B cell (primary cell): ENCODE measurements around the gene CHD5. TPM values are rescaled to one million over a fixed set of nuclear protein-coding genes. Genes with fewer than 3 reads are reported as not detected.

ENCODE experiments used
- ATAC-seq: fragments of 200-7000 bp; cut with Tn5 transposase; one replicate; pipeline ENCODE4 v1.10.0; 2021; ENCODE audit warnings: low read depth, mild to moderate bottlenecking, moderate number of reproducible peaks, moderate library complexity
- CTCF ChIA-PET: fragments of 350-600 bp; sonication (Branson Sonifier 250); formaldehyde crosslinking; loops from one replicate; lab custom pipeline; 2021; ENCODE audit warnings: antibody characterized with exemption, inconsistent platforms; lab: Charles Lee
- POLR2A ChIA-PET: fragments of 350-600 bp; sonication (Branson Sonifier 250); formaldehyde crosslinking; loops from one replicate; lab custom pipeline; 2021; ENCODE audit warnings: antibody characterized with exemption; lab: Charles Lee
- DNase-seq: peaks from one replicate; pipeline ENCODE4 v3.0.0; 2013
- H2AFZ ChIP-seq: 2 replicates; pipeline ENCODE4 v1.6.1; 2012; ENCODE audit warnings: mild to moderate bottlenecking, low read depth, low read length; ENCODE audit not compliant: insufficient read depth, poor library complexity, severe bottlenecking
- H3K27ac ChIP-seq, 2 donors: 1 replicate in 1 of 2; 2 replicates in 1 of 2; pipeline ENCODE4 v1.5.1; 2012 to 2013; ENCODE audit warnings: low read length in 2 of 2, mild to moderate bottlenecking in 2 of 2, moderate library complexity in 1 of 2
- H3K27me3 ChIP-seq, 4 experiments: fragments of 200-600 bp in 1 of 4; sonication (generic) in 1 of 4; replicated peaks in 1 of 4; 1 replicate in 2 of 4; 2 replicates in 2 of 4; pipeline versions ENCODE4 v1.6.1 to v1.7.0; 2013 to 2016; ENCODE audit warnings: low read length in 3 of 4, mild to moderate bottlenecking in 2 of 4, mixed read lengths in 1 of 4, moderate library complexity in 1 of 4; ENCODE audit not compliant: insufficient read depth in 4 of 4, control insufficient read depth in 3 of 4; ENCODE audit errors: control extremely low read depth in 1 of 4
- H3K36me3 ChIP-seq, 2 experiments: replicated peaks in 1 of 2; 1 replicate in 1 of 2; 2 replicates in 1 of 2; pipeline versions ENCODE4 v1.6.1 to v1.7.1; 2013; ENCODE audit warnings: low read length in 1 of 2; ENCODE audit not compliant: insufficient read depth in 2 of 2, control insufficient read depth in 1 of 2; ENCODE audit errors: control extremely low read depth in 1 of 2, extremely low read depth in 1 of 2
- H3K4me1 ChIP-seq, 2 donors: fragments of 200-600 bp in 1 of 2; sonication (generic) in 1 of 2; 1 replicate in 1 of 2; 2 replicates in 1 of 2; pipeline versions ENCODE4 v1.5.1 to v1.6.1; 2013 to 2017; ENCODE audit warnings: low read length in 2 of 2; ENCODE audit not compliant: control insufficient read depth in 2 of 2, insufficient read depth in 2 of 2
- H3K4me2 ChIP-seq: replicated peaks from 2 replicates; pipeline ENCODE3; 2012; ENCODE audit warnings: mild to moderate bottlenecking, low read depth, low read length; ENCODE audit not compliant: poor library complexity, severe bottlenecking
- H3K4me3 ChIP-seq, 5 experiments: fragments of 200-600 bp in 1 of 5; sonication (generic) in 1 of 5; 1 replicate in 3 of 5; 2 replicates in 2 of 5; pipeline versions ENCODE4 v1.5.1 to v1.7.0; 2011 to 2016; ENCODE audit warnings: low read length in 4 of 5, mild to moderate bottlenecking in 4 of 5, low read depth in 2 of 5, control low read depth in 1 of 5, moderate library complexity in 1 of 5; ENCODE audit not compliant: insufficient read depth in 1 of 5; ENCODE audit errors: control extremely low read depth in 1 of 5, extremely low read depth in 1 of 5
- H3K79me2 ChIP-seq: fragments of 200-600 bp; sonication (generic); one replicate; pipeline ENCODE4 v1.6.0; 2016; ENCODE audit warnings: low read length; ENCODE audit not compliant: control insufficient read depth, insufficient read depth
- H3K9ac ChIP-seq: fragments of 200-600 bp; sonication (generic); 2 replicates; pipeline ENCODE4 v1.6.1; 2017; ENCODE audit warnings: mild to moderate bottlenecking, low read length, moderate library complexity
- H3K9me3 ChIP-seq, 3 donors: one replicate each; pipeline versions ENCODE4 v1.6.1 to v1.7.1; 2013; ENCODE audit warnings: low read length in 2 of 3; ENCODE audit not compliant: control insufficient read depth in 2 of 3, insufficient read depth in 1 of 3; ENCODE audit errors: control extremely low read depth in 1 of 3
- H4K20me1 ChIP-seq: 2 replicates; pipeline ENCODE4 v1.6.0; 2012; ENCODE audit warnings: mild to moderate bottlenecking, low read length; ENCODE audit not compliant: insufficient read depth, control insufficient read depth, poor library complexity, severe bottlenecking
- H3K27ac Mint-ChIP-seq: one replicate; pipeline ENCODE4 v1.8.0; 2021; ENCODE audit warnings: mixed read lengths
- H3K27me3 Mint-ChIP-seq: one replicate; pipeline ENCODE4 v1.8.0; 2021; ENCODE audit warnings: mixed read lengths
- H3K4me1 Mint-ChIP-seq: one replicate; pipeline ENCODE4 v1.8.0; 2021; ENCODE audit warnings: mixed read lengths
- H3K4me3 Mint-ChIP-seq: one replicate; pipeline ENCODE4 v1.8.0; 2021; ENCODE audit warnings: mixed read lengths
- H3K9me3 Mint-ChIP-seq: one replicate; pipeline ENCODE4 v1.8.0; 2022; ENCODE audit warnings: mixed read lengths; ENCODE audit not compliant: insufficient read depth
- EZH2 ChIP-seq: IDR thresholded peaks from 2 replicates; pipeline ENCODE4 v1.6.1; 2012; ENCODE audit warnings: borderline replicate concordance, low read depth, mild to moderate bottlenecking, moderate library complexity, low read length; ENCODE audit not compliant: insufficient read depth, poor library complexity, severe bottlenecking
- WGBS: methylation state at CpG from one replicate; pipeline ENCODE4 v1.1.5; 2013; ENCODE audit warnings: missing lambda C conversion rate; ENCODE audit not compliant: insufficient coverage; 5-methylcytosine and 5-hydroxymethylcytosine counted together
- intact Hi-C: fragments of 100-400 bp; cut with micrococcal nuclease; formaldehyde crosslinking; loops from one replicate; pipeline ENCODE4 v1.10.0; 2022
- polyA plus RNA-seq: library from polyadenylated mRNA; depleted of rRNA; stranded (reverse); fragments of >200 nt; gene quantifications from 2 replicates; pipeline ENCODE4 v1.2.3, GENCODE V29; 2012
- total RNA-seq, 2 donors: library from RNA; stranded (reverse); fragments of 120-200 nt in 1 of 2; gene quantifications; 1 replicate in 1 of 2; 2 replicates in 1 of 2; pipeline versions ENCODE4 v1.2.3 to v1.2.4, GENCODE V29; 2013 to 2022
- TF ChIP-seq, protein P1 (sequence below): fragments of 200-600 bp; IDR thresholded peaks from one replicate; pipeline ENCODE4 v1.8.0; 2022; ENCODE audit warnings: antibody characterized with exemption, mild to moderate bottlenecking

CHD5 gene
- total and polyA plus RNA-seq, 2 donors (not counting 1 experiment from before 2014, with no cell fraction given), result 0.18 to 0.20 TPM

DNA sequence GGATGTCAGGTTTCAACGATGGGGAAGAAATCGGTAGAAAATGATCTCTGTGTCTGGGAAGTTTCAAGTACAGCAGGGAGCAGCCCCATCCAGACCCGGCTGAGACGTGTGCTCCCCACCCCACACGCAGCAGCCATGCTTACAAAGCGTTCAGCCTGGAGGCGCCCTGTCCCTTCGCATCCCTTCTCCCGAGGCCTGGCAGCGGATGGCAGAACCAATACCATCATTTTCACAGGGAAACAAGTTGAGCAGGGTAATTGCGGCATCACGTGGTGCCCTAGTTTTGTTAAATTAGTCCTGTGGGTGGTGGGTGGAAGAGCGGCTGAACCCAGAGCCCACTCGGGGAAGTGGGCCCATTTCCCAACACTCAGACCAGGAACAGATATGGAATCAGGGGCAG lies 110.5 kb downstream of the CHD5 start:
- Histone ChIP-seq H3K36me3 (peaks cover 0 to 26% of the 10 kb centered on the region in 2 experiments), H3K4me2 (no peak overlapping the region), H3K9me3 (no peaks in the 10 kb centered on the region), H2AFZ (no peak overlapping the region), H3K9ac (no peak overlapping the region), H3K27me3 (no peaks in the 10 kb centered on the region), H3K27ac (no peak overlapping the region), H3K4me1 (no peaks in the 10 kb centered on the region), H3K79me2 (no peaks in the 10 kb centered on the region), H4K20me1 (peaks cover 52% of the 10 kb centered on the region), H3K4me3 (no peak overlapping the region)
- 98% methylated on average over 6 of the region's 14 CpGs for WGBS
- no peaks in the 10 kb centered on the region for H3K4me1 Mint-ChIP-seq
- no peak overlapping the region for H3K4me3 Mint-ChIP-seq
- ChIA-PET CTCF (no interaction called here), POLR2A (no interaction called here)
- DNase-seq (no peak), ATAC-seq (no peak)
- TF ChIP-seq EZH2, result no peak
- TF ChIP-seq, protein P1, sequence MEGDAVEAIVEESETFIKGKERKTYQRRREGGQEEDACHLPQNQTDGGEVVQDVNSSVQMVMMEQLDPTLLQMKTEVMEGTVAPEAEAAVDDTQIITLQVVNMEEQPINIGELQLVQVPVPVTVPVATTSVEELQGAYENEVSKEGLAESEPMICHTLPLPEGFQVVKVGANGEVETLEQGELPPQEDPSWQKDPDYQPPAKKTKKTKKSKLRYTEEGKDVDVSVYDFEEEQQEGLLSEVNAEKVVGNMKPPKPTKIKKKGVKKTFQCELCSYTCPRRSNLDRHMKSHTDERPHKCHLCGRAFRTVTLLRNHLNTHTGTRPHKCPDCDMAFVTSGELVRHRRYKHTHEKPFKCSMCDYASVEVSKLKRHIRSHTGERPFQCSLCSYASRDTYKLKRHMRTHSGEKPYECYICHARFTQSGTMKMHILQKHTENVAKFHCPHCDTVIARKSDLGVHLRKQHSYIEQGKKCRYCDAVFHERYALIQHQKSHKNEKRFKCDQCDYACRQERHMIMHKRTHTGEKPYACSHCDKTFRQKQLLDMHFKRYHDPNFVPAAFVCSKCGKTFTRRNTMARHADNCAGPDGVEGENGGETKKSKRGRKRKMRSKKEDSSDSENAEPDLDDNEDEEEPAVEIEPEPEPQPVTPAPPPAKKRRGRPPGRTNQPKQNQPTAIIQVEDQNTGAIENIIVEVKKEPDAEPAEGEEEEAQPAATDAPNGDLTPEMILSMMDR, result no peak
- H3K27me3 Mint-ChIP-seq, result no peaks in the 10 kb centered on the region
- no peak overlapping the region for H3K27ac Mint-ChIP-seq
- no peaks in the 10 kb centered on the region for H3K9me3 Mint-ChIP-seq
- intact Hi-C loops, result no loop called here

DNA sequence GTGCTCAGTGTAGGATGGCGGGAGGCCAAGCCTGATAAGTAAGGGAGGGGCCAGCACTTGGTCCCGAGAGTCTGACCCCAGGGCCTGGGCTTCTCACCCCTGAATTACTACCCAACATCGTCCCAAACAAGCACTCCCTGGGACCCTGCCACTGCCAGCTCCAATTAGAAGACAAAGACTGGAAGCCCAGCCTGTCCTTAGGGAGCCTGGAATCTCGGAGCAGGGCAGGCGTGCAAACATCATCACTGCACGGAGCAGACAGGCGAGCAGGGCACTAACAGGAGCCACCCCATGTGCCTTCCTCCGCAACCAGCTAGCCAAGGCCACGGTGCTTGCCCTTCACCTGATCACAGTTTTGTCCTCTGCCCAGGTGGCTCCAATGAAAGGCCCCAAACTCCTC lies 111.2 kb downstream of the CHD5 start:
- DNase-seq (no peak), ATAC-seq (no peak)
- H3K4me3 ChIP-seq, result no peak overlapping the region
- H3K27me3 Mint-ChIP-seq, result no peaks in the 10 kb centered on the region
- H3K79me2 ChIP-seq, result no peaks in the 10 kb centered on the region
- no peaks in the 10 kb centered on the region for H3K4me1 Mint-ChIP-seq
- no peak overlapping the region for H3K4me3 Mint-ChIP-seq
- H3K27ac ChIP-seq, result no peak overlapping the region
- H3K9ac ChIP-seq, result no peak overlapping the region
- no peak overlapping the region for H2AFZ ChIP-seq
- H3K9me3 ChIP-seq, result no peaks in the 10 kb centered on the region
- ChIA-PET CTCF (no interaction called here), POLR2A (no interaction called here)
- H3K4me1 ChIP-seq, result no peaks in the 10 kb centered on the region
- H3K36me3 ChIP-seq, result peaks cover 0 to 22% of the 10 kb centered on the region in 2 experiments
- no peaks in the 10 kb centered on the region for H3K9me3 Mint-ChIP-seq
- TF ChIP-seq, protein P1, result no peak
- TF ChIP-seq EZH2, result no peak
- intact Hi-C loops, result no loop called here
- WGBS, result 95% methylated on average over 8 of the region's 9 CpGs
- H4K20me1 ChIP-seq, result peaks cover 57% of the 10 kb centered on the region
- no peak overlapping the region for H3K4me2 ChIP-seq
- H3K27me3 ChIP-seq, result no peaks in the 10 kb centered on the region
- no peak overlapping the region for H3K27ac Mint-ChIP-seq
